GM19351 (cell line): ENCODE measurements around the gene HOXA6.

Source experiments
- ATAC-seq: cut with Tn5 transposase; IDR thresholded peaks from one replicate; pipeline ENCODE4 v1.9.1; 2021; ENCODE audit warnings: mild to moderate bottlenecking, moderate library complexity; ENCODE audit not compliant: unreplicated experiment

The HOXA6 gene

DNA sequence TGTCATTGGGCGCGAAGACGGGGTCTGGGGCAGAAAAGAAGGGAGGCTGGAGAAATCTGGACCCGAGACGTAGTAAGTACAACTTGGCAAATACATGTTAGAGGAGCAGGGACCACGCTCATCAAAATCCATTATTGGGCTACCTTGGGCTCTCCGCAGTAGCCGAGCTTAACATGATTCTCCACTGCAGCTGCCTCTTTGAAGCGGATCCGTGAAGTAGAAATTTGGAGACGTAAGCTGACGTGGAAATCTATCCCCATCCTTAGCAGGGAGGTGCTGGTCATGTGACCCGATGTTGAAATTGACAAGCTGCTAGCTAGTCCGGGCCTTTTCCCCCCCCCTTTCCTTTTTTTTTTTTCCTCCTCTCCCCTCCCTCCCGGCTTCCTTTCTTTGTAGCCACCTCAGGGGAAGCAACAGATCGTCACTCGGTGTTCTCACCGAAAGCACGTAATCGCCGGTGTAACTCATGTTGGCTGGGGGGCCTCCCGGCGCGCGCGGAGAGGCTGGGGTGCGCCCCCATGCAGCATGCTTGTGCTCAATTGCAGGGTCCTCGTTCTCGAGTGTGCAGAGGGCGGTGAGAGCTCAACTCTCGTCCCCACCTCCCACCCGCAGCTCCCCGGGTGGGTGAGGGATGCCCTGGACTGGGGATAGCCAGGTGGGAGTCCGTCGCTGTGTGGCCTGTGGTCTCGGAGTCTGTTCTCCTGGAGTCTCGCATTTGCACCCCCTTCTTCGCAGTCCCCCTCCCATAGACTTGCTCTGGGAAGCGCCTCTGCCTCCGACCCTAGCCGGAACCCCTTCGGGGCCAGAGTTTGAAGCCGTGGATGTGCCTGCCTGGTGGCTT, 37.7 kb upstream of the HOXA6 start, which contains the start of gene HOXA11:
TSS of gene HOXA11 (minus strand) at position 220 of the 841 bp plus-strand sequence. CDS start at position 132, 88 bp downstream.
- ATAC-seq: no peak

DNA sequence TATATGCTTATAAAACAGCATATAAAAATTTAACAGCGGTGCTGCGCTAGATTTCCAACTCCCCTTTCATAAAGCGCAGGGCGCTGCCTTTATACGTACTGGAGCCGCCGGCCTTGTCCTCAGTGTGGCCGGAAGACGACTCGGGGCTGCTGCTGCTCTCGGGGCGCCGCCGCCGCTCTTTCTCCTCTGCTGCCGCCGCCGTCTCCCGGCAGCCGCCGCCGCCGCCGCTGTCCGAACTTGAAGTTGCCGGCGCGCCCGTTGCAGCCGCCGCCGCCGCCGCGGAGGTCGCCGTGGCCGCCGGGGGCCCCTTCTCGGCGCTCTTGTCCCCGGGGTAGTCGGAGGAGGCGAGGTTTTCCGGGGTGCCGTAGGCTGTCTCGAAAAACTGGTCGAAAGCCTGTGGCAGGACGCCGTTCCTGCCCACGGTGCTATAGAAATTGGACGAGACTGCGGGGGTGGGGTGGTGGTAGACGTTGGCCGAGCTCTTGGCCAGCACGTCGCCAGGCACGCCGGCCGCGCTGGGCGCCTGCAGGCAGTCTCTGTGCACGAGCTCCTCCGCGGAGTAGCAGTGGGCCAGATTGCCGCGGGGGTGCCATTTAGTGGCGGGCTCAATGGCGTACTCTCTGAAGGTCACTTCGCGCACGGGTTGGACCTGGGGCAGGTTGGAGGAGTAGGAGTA, 36.9 kb upstream of the HOXA6 start:
- no peak for ATAC-seq

DNA sequence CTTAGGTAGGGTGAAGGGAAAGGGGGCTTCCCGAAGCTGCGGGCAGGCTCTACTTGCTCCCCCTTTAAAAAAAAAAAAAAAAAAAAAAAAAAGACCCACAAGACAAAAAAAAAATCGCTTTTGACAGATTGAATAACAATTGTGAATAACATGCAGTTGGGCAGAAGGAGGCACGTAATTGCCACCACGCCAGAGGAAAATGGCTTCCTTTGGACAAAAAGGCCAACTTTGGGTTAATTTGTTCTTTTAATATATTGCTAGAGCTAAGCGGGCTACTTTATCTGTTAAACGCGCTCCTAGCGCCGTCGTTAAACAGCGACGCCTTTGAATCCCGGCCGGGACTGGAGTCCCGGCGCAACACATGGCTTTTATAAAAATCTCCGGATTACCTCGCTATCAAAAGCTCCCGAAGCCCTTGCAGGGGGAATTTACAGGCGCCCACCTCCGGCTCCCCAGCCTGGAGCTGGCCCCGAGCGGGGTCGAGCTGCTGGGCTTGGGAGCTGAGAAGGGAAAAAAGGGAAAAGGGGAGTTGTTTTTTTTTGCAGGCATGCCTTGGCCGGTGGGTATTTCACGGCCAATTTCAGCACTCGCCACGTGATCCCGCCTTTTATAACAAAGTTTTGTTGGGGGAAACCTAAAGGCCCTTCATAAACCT, 36.2 kb upstream of the HOXA6 start:
- no peak for ATAC-seq

DNA sequence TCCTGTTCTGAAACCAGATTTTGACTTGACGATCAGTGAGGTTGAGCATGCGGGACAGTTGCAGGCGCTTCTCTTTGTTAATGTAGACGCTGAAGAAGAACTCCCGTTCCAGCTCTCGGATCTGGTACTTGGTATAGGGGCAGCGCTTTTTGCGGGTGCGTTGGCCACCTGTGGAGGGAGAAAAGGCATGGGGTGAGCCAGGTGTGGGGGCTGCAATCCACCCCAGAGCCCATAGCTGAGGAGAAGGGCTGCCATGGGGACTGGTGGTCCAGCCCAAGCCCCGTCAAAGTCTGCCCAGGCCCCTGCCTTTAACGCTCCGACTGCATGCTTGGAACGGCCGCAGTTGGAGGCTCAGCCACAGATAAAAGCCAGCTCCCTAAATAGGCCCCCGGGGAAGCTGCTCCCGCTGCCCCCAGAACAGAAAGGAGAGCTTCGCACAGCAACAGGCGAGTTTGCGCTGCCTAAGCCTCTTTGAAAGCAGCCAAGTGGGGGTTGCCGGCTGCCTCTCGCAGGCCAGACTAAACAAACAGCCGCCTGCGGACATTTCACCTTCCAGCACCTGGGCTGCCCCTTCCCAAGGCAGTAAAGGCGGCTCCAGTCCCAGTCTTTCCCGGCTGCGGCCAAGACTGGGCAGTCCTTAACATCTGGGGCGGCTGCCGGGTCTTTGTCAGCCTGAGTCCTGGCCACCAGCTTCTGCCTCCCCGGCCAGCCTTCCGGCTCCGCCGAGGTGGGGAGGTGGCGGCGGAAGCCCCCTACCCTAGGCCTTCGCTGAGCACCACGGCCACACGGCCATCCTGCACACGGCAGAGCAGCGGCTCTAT, 35.5 kb upstream of the HOXA6 start:
- ATAC-seq: no peak

DNA sequence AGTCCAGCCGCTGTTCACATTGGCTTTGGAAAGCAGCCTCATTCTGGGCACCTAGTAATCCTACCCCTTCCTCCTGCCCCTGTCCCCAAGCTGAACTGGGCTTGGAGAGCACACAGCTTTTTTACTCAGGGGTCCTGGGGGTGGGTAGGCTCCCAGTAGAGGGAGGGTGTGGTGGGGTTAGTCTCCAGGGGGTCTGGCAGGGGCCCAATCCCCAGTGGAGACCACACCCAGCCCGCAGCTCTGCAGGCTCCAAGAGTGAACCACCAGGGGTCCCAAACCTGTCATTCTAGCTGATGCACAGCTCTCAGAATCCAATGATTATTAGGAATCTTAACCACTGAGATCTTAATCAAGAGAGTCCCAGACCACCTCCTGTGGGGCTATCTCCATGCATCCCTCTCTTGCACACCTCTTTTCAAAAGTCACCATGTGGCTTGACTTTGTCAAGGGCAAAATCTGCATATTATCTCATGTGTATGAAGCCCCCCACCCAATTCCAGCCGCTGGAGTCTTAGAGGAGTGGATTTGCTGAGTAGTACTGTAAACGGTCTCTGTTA, 34.8 kb upstream of the HOXA6 start:
- ATAC-seq: no peak

DNA sequence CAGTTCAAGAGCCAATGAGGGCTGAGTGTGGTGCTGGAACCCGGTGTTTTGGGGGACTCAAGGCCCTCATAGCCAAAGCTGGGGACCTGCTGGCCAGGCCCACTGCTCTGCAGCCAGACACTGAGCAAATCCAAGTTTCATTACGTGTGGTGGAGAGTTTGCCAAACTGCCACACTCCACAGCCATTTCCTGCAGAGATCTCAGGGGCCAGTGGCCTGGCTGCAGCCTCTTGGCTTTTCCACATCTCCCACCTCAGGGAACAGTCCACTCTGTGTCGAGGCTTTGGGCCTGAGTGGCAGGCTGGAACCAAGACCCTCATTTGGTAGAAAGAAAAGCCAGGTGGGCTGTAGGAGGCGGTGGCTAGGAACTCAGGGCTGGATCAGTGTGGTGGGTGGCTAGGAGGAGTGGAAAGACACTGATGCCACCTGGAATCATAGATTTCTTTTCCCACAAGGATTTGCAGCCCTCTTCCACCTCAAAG, 34.3 kb upstream of the HOXA6 start:
- no peak for ATAC-seq

DNA sequence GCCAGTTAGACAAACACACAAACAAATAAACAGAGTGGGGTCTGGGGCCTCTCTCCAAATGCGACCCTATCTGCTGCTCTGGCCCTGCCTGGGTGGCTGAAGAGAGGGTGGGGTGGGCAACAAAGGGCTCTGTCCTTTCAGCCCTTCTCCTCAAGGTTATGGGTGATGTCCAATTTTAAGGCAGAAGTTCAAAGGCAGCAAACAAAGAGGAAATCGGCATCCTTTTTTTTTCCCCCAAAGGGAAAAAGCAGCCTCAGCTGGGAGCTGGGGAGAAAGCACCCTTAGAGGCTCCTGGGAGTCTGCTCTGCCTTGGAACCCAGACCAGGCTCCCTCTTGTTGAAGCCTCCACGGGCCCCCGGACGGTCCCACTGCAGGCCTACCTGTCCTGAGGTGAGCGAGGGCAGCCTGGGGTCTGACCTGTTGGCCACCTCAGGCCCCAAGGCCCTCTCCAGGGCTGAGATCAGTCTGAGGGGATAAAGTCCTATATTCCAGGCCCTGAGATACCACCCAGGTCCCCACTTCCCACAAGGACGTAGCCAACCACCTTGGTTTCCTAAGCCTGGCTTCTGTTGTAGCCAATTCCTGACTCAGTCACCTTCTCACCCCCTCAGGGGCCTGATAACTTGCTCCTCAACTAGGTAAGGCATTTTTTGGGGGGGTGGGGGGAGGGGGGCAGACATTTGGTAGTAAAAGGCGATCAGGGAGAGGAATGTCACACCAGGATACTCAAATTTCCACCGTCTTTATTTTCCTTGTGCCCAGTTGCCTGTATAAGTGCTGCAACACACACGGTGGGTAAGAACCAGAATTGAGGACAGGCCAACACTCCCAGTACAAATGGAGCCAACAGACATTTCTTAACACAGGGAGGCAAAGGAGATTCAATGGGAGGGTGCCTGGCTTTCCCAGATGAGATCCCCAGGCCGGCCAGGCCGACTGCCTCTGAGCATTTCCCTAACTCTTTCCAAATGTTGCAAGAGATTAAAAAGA, 33.2 kb upstream of the HOXA6 start:
- no peak for ATAC-seq

DNA sequence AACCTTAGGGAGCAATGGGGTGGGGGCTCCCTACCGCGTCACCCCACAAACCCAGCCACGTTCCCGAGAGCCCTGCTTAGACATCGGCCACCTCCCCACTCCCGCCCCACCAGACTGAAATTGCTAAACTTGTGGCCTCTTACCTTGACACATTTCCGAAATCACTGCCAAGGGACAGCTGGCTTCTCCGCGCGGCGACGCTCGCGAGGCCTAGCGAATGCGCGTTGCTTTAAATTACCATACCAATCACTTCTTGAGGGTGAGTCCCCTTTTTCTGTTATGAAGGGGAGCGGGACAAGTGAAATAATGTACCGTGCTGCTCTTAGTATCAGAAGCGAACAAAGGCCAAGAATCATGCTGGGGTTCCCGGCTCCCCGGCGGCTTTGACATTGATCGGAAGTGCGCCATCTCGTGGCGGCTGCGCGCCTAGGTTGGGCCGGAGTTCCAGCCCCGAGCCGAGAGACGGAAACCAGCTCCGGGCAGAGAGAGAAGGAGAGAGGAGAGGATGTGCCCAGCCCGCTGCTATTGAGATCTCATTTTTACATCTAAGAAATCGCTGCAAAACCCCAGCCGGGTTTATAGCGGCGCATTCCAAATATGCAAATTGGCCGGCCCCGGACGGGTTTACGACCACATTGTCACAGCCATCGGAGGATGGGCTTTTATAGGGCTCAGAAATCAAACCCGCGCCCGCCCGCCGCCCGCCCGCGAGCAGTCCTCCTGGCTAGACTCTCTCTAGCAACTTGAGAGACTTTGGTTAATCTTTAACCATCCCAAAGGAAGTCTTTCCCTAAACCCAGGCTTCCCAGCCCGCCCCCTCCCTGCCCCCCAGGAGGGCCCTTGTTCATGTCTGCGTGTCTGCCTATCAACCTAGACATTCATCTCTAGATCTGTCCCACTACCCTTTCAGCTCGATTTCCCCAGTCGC, 32.2 kb upstream of the HOXA6 start:
- ATAC-seq: no peak

DNA sequence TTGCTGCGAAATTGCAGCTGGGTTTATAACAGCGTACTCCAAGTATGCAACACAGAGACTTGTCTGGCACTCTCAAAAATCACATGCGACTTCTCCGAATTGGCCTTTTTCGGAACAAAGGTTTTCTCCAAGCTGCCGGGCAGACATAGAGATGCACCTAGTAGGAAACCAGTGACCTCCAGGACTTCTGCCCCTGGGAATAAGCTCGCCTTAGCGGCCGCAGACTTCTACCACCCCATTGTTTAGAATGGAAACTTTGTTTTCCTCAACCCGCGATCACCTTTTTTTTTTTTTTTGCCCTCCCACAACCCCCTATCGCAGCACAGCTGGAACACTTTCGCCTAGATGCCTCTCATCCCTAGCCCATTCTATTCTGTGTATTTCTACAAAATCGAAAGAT, 31.5 kb upstream of the HOXA6 start:
- no peak for ATAC-seq

DNA sequence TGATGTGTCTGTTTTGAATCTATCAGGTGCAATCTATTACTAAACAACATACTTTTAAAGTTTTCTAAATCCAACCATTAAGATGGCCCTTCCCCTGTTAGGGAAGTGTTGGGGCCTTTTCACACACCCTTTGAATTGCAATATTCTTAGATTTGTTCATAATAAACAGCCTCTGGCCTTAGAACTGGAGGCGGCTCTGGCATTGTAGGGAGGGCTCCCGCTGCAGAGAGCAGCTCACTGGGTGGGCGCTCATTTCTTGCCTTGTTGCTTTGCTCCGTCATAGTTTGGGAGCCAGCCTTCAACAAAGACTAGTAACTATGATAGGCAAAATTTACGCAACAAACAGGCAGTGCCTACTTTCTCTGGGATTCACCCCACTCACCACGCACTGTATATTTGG, 30.8 kb upstream of the HOXA6 start:
- ATAC-seq: no peak

DNA sequence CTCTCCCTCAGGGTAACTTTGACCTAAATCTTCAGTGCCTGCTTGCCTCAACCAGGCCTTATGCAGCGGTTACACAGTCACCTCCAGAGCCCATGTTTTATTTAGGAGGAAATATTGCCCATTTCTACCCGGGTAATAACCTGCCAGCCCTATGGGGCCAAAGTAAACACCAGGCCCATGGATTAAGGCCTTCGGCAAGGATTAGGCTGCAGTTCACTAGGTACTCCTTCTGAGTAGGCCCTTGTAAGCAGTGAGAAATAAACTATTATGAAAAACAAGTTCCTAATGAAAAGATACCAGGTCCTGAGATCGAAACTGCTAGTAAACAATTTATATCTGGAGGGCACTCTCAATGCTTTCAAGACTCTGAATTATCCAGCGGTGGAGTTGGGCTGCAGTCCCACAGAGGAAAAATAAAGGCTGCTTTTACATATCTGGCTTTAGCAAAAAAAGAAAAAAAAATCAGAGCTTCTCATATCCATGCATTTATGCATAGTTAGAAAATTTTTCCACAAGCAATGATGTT, 30.3 kb upstream of the HOXA6 start:
- no peak for ATAC-seq

DNA sequence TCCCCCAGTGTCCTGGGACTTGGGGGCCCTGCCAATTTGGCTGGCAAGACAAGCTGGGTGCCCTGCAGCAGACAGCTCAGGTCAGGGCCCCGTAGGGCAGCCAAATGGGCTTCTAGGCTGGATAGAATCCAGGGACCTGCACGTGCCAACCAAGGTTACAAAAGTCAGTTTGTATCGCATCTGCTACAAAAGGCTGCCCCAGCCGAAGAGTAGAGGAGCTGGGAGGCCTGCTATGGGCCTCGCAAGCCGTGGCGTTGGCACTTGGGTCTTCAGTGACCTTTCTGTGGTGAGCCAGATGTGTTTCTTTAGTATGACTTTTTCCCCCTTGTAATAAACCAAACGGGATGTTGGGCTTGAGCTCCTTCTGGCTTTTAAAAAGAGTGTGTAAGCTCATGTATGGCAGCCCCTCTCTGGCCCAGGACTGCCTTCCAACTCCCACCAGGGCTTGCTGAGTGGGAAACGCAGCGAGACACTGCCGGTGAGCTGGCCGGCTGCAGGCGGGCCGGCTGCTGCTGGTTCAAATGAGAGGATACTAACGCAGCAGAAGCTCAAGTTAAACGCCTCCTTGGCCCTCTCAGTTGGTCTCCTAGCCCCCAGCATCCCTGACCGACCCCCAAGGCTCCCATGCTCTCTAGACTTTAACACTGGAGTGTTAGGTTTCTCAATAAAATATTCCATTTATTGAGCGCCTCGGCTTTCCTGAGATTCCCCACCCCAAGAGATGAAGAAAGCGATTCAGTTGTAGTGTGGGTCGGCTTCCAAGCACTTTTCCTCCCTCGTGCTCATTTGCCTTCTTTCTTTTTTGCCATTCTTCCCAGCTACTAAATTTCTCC, 29.6 kb upstream of the HOXA6 start:
- no peak for ATAC-seq

DNA sequence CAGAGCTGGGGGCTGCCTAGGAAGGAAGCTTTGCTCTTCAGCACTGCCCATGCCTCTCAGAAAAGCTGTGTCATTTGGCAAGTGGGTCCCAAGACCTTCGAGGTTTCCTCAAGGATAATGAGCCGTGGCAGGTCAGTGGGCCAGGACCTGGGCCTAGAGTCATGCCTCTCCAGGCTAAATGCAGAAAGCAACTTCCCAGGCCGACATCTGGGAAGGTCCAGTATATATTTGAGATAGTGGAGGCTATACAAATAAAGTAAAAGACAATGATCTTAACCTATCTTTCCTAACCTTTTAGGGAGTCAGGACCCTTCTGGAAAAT, 28.9 kb upstream of the HOXA6 start:
- no peak for ATAC-seq

DNA sequence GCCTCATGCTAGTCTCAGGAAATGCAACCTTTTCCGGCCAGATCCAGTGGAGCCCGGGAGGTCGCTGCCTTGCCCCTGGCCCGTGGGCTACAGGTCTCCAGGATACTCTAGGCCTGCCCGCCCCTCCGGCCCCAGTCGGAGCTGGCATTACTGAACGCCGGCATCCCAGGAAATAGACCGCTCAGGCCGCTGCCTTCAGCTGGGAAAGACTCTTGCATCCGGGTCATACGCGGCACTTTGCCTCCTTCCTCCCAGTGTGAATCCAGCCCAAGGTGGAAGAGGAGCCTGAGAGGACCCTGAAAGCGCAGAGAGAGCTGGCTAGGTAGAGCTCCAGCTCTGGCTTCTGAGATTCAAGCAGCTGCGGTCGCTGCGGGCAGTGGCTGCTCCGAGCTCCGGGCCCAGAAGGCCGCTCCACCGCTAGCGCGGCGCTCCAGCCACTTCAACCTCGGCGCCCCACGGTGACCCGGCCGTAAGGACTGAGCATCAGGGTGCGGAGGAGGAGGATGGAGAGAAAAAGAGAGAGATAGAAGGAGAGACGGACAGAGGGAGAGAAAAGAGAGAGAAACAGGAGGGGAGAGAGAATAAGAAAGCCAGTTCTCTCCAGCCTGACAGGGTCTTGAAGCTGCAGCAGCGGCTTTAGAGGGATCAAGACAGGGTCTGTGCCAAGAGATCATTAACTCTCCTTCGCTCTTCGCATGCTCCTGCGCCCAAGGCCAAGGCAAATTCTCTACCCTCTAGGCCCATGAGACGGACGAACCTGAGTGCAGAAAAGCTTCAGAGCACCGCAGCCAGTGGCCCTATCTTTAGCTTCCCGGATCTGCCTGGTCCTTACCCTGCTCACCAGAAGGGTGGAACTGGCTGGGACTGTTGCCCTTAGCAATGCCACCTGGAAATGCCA, 28.3 kb upstream of the HOXA6 start:
- ATAC-seq: no peak

DNA sequence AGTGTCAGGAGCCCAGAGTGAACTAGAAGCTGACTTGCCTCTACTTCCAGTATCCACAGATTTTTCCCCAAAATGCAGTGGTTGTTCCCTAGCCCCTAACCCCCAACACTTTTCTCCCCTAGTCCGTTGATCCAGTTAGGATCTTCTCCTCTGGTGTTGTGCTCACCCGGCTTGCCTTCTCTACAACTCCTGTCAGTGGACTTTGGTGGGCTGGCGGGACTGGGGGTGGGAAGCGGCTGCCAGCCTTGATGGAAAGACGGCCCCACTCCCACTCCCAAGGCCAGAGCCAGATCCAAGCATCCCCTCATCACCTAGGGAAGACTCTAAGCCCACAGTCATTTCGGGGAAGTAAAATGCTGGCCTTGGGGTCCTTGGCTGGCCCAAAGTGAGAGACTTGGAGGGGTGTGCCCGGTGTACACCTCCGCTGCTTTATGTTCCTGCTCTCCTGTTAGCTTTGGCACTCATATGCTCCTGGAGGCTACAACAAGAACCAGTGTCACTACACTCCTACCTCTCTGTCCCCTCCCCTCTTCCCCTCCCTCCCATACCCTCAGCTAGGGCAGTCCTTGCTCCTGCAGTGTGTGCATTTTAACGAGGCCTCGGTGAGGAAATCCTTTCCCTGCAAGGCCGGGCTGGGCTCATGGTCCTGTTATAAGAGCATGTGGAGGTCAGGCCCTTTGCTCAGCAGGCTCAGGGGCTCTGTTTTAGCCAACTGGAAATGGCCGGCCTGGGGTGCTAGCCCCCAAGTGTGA, 27.5 kb upstream of the HOXA6 start:
- ATAC-seq: no peak
